K562 (cell line): ENCODE results near the gene RELA. TPM values are rescaled to one million over a fixed set of nuclear protein-coding genes. Genes with fewer than 3 reads are reported as not detected.

ENCODE experiments used
- CSDE1 ChIP-seq, 2 experiments: fragments of 450-650 bp; IDR thresholded peaks; 2 replicates each; pipeline ENCODE4 v1.6.1; 2016; ENCODE audit warnings: mild to moderate bottlenecking in 1 of 2
- CTCF ChIP-seq, 3 experiments: IDR thresholded peaks in 2 of 3; conservative IDR thresholded peaks in 1 of 3; 2 replicates each; pipeline ENCODE4 v1.5.1; 2011 to 2012; ENCODE audit warnings: low read length in 3 of 3, mild to moderate bottlenecking in 3 of 3, control low read depth in 2 of 3, improper control_type of control experiment in 1 of 3, inconsistent platforms in 1 of 3, low read depth in 1 of 3, mixed read lengths in 1 of 3, moderate library complexity in 1 of 3; ENCODE audit not compliant: insufficient read depth in 2 of 3
- ELF1 ChIP-seq: fragments of 200-800 bp; sonication (Bioruptor generic); IDR thresholded peaks from 2 replicates; pipeline ENCODE4 v1.6.1; 2016; ENCODE audit warnings: missing genetic modification characterization, missing compliant biosample characterization
- FIP1L1 ChIP-seq: fragments of 200-400 bp; formaldehyde crosslinking; IDR thresholded peaks from 2 replicates; pipeline ENCODE4 v1.6.1; 2018; ENCODE audit warnings: mild to moderate bottlenecking, low read depth, low read length; ENCODE audit not compliant: poor library complexity, severe bottlenecking
- GTF2B ChIP-seq: IDR thresholded peaks from 2 replicates; pipeline ENCODE4 v1.6.1; 2011; ENCODE audit not compliant: insufficient read length; ENCODE audit errors: extremely low read depth
- GTF2E2 ChIP-seq: fragments of 200-800 bp; sonication (Bioruptor generic); IDR thresholded peaks from 2 replicates; pipeline ENCODE4 v1.6.1; 2016; ENCODE audit warnings: missing genetic modification characterization, missing compliant biosample characterization
- HNRNPK ChIP-seq: fragments of 200-400 bp; formaldehyde crosslinking; IDR thresholded peaks from one replicate; pipeline ENCODE4 v1.6.1; 2018; ENCODE audit warnings: mild to moderate bottlenecking, low read depth, low read length; ENCODE audit not compliant: poor library complexity, severe bottlenecking
- NBN ChIP-seq: fragments of 450-650 bp; IDR thresholded peaks from 2 replicates; pipeline ENCODE4 v1.6.1; 2016; ENCODE audit warnings: low read depth, mild to moderate bottlenecking
- NCOA1 ChIP-seq: fragments of 450-650 bp; IDR thresholded peaks from 2 replicates; pipeline ENCODE4 v1.6.1; 2016; ENCODE audit warnings: low read depth
- PHF8 ChIP-seq: fragments of 200-600 bp; sonication (generic); IDR thresholded peaks from 2 replicates; pipeline ENCODE4 v1.6.1; 2012; ENCODE audit warnings: mixed run types, mild to moderate bottlenecking, inconsistent platforms, low read length, moderate library complexity, borderline replicate concordance
- POLR2B ChIP-seq: fragments of 450-650 bp; IDR thresholded peaks from 2 replicates; pipeline ENCODE4 v1.6.1; 2018; ENCODE audit warnings: low read depth; ENCODE audit not compliant: partially characterized antibody
- SP2 ChIP-seq: IDR thresholded peaks from 2 replicates; pipeline ENCODE4 v1.6.1; 2011; ENCODE audit warnings: mild to moderate bottlenecking, low read depth, low read length, moderate library complexity; ENCODE audit not compliant: poor library complexity, severe bottlenecking; ENCODE audit errors: extremely low read depth
- STAT5B ChIP-seq: fragments of 250-450 bp; sonication (Bioruptor Pico); IDR thresholded peaks from 2 replicates; pipeline ENCODE4 v1.8.0; 2021; ENCODE audit warnings: mild to moderate bottlenecking, inconsistent platforms
- TOE1 ChIP-seq, 2 experiments: fragments of 450-650 bp in 1 of 2; sonication (generic) in 1 of 2; formaldehyde crosslinking in 1 of 2; IDR thresholded peaks; 2 replicates each; pipeline versions ENCODE4 v1.7.1 to v1.8.0; 2016 to 2022; ENCODE audit warnings: borderline replicate concordance in 2 of 2, mild to moderate bottlenecking in 2 of 2, antibody characterized with exemption in 1 of 2, inconsistent platforms in 1 of 2, low read depth in 1 of 2, missing genetic modification reagents in 1 of 2, moderate library complexity in 1 of 2
- ZBTB8A ChIP-seq: fragments of 450-650 bp; IDR thresholded peaks from 2 replicates; pipeline ENCODE4 v1.6.1; 2018; ENCODE audit warnings: mild to moderate bottlenecking, moderate library complexity; ENCODE audit not compliant: partially characterized antibody
- ZEB2 ChIP-seq: fragments of 450-650 bp; IDR thresholded peaks from 2 replicates; pipeline ENCODE4 v1.6.1; 2016
- ZNF696 ChIP-seq: fragments of 250-450 bp; sonication (Bioruptor Pico); conservative IDR thresholded peaks from 2 replicates; pipeline ENCODE4 v1.4.0; 2020; ENCODE audit warnings: mild to moderate bottlenecking, moderate library complexity
- polyA plus RNA-seq, 8 experiments: library from polyadenylated mRNA; depleted of rRNA in 4 of 8; stranded (reverse) in 5 of 8; unstranded in 3 of 8; fragments of >200 nt; fragmentation: Nextera tagmentation in 2 of 8; fragmentation: Illumina TruSeq in 1 of 8; extraction: Ambion mirVana in 2 of 8; extraction: Trizol in 1 of 8; gene quantifications; 2 replicates each; pipeline versions ENCODE4 v1.2.1 to v1.2.3, GENCODE V29; 2011 to 2014; ENCODE audit warnings: inconsistent platforms in 1 of 8, missing spikeins in 1 of 8
- total RNA-seq, 7 experiments: library from RNA; depleted of rRNA in 6 of 7; stranded (reverse); fragments of >200 nt in 6 of 7; fragmentation: Illumina TruSeq in 2 of 7; extraction: Trizol in 2 of 7; gene quantifications; 2 replicates each; pipeline versions ENCODE4 v1.2.1 to v1.2.3, GENCODE V29; 2011 to 2021; ENCODE audit warnings: low replicate concordance in 1 of 7
- TF ChIP-seq, protein P1 (sequence below), 2 experiments: fragments of 250-450 bp in 1 of 2; fragments of 450-650 bp in 1 of 2; sonication (Bioruptor Pico) in 1 of 2; IDR thresholded peaks; 2 replicates each; pipeline versions ENCODE4 v1.6.1 to v1.8.0; 2016 to 2021; ENCODE audit warnings: mild to moderate bottlenecking in 2 of 2, moderate library complexity in 2 of 2, missing compliant biosample characterization in 1 of 2, missing genetic modification characterization in 1 of 2
- TF ChIP-seq, protein P2 (sequence below): fragments of 200-800 bp; sonication (Bioruptor generic); IDR thresholded peaks from 2 replicates; pipeline ENCODE4 v1.6.1; 2017; ENCODE audit warnings: missing genetic modification characterization, missing compliant biosample characterization
- TF ChIP-seq, protein P3 (sequence below): IDR thresholded peaks from 2 replicates; pipeline ENCODE4 v1.6.1; 2014; ENCODE audit warnings: antibody characterized with exemption

Gene RELA
- total and polyA plus RNA-seq, 9 of the 15 experiments (the other 6 are each of a cell fraction or from before 2014, with no cell fraction given): 6.0 to 67.4 (median 20.6) TPM

GRCh38 chr11:65711785-65712632 is 49.3 kb upstream of the RELA start, which contains the start of gene KAT5 (continued):
- TF ChIP-seq CTCF (IDR thresholded peaks at IDR 0.05 in 2 of 3, conservative IDR thresholded peaks at IDR 0.05 in 1 of 3; ENCODE audit: insufficient read depth in 2 of 3, low read depth in 1 of 3, low read length in 3 of 3) (peak; percentile 97 to 99 (median 98)), STAT5B (CRISPR knock-in tag) (no peak), POLR2B (peak; percentile 90), ZNF696 (CRISPR knock-in tag) (0 out of 2 replicates have a peak, but pooled peaks have one; percentile 6), CSDE1 (IDR thresholded peaks at IDR 0.05) (peak in 1 of 2 experiments; percentile 62; a peak in 1 of 4 replicates), FIP1L1 (peak; percentile 74), GTF2E2 (tag) (peak; percentile 98), GTF2B (no peak), SP2 (peak; percentile 2), NBN (peak; percentile 81), ZEB2 (peak; percentile 66; the same call in 1 of the 2 replicates), HNRNPK (no peak), TOE1 (IDR thresholded peaks at IDR 0.05; ENCODE audit: borderline replicate concordance) (peak; percentile 100), TOE1 (CRISPR knock-in tag; IDR thresholded peaks at IDR 0.05; ENCODE audit: borderline replicate concordance, low read depth) (no peak), ELF1 (tag) (peak; percentile 96), PHF8 (peak; percentile 97), ZBTB8A (no peak), NCOA1 (peak; percentile 80)
- TF ChIP-seq, protein P1, sequence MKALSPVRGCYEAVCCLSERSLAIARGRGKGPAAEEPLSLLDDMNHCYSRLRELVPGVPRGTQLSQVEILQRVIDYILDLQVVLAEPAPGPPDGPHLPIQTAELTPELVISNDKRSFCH (CRISPR knock-in tag; IDR thresholded peaks at IDR 0.05): no peak
- TF ChIP-seq, protein P1 (tag; IDR thresholded peaks at IDR 0.05): peak; percentile 96
- TF ChIP-seq, protein P2, sequence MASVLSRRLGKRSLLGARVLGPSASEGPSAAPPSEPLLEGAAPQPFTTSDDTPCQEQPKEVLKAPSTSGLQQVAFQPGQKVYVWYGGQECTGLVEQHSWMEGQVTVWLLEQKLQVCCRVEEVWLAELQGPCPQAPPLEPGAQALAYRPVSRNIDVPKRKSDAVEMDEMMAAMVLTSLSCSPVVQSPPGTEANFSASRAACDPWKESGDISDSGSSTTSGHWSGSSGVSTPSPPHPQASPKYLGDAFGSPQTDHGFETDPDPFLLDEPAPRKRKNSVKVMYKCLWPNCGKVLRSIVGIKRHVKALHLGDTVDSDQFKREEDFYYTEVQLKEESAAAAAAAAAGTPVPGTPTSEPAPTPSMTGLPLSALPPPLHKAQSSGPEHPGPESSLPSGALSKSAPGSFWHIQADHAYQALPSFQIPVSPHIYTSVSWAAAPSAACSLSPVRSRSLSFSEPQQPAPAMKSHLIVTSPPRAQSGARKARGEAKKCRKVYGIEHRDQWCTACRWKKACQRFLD (CRISPR knock-in tag): peak; percentile 92
- TF ChIP-seq, protein P3, sequence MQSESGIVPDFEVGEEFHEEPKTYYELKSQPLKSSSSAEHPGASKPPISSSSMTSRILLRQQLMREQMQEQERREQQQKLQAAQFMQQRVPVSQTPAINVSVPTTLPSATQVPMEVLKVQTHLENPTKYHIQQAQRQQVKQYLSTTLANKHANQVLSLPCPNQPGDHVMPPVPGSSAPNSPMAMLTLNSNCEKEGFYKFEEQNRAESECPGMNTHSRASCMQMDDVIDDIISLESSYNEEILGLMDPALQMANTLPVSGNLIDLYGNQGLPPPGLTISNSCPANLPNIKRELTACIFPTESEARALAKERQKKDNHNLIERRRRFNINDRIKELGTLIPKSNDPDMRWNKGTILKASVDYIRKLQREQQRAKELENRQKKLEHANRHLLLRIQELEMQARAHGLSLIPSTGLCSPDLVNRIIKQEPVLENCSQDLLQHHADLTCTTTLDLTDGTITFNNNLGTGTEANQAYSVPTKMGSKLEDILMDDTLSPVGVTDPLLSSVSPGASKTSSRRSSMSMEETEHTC: peak; percentile 95
